GM12892 (cell line): Measurements from ENCODE around the gene GIN1.

Experiments
- POLR2A ChIP-seq: IDR thresholded peaks from 2 replicates; pipeline ENCODE4 v1.6.1; 2011; ENCODE audit warnings: low read depth, low read length, control low read depth
- POLR2AphosphoS5 ChIP-seq: IDR thresholded peaks from 2 replicates; pipeline ENCODE4 v1.6.1; 2011; ENCODE audit warnings: low read depth, low read length, control low read depth

GRCh38 chr5:103166706-103167105, 46.8 kb upstream of the GIN1 start:
- TF ChIP-seq POLR2A, result no peak
- no peak for TF ChIP-seq POLR2AphosphoS5
